ENCODE data around the gene MEAK7.

The MEAK7 gene

GRCh38 chr16:84478172-84478947 lies 26.1 kb downstream of the MEAK7 start:
- Mint-ChIP-seq H3K36me3 (peaks cover 5% of the 10 kb centered on the region), H3K27ac (no peak overlapping the region), H3K9me3 (no peaks in the 10 kb centered on the region), H3K4me1 (peaks cover 16% of the 10 kb centered on the region), H3K4me3 (no peak overlapping the region)
- ATAC-seq (peak; percentile 63), DNase-seq (ENCODE audit: low spot score in 2 of 2) (peak in 1 of 2 donors; percentile 40)

GRCh38 chr16:84477661-84478060 lies 26.8 kb downstream of the MEAK7 start:
- Mint-ChIP-seq H3K4me1 (peaks cover 16% of the 10 kb centered on the region), H3K4me3 (no peak overlapping the region), H3K36me3 (peaks cover 5% of the 10 kb centered on the region), H3K9me3 (no peaks in the 10 kb centered on the region), H3K27ac (no peak overlapping the region)
- DNase-seq (ENCODE audit: low spot score in 2 of 2) (peak in 1 of 2 donors; percentile 13), ATAC-seq (no peak)

- DNase-seq (ENCODE audit: low spot score in 2 of 2) (peak in 1 of 2 donors; percentile 2), ATAC-seq (no peak)
- Mint-ChIP-seq H3K27ac (no peak overlapping the region), H3K4me1 (peaks cover 16% of the 10 kb centered on the region), H3K4me3 (no peak overlapping the region), H3K9me3 (peaks cover 3% of the 10 kb centered on the region), H3K36me3 (peaks cover 5% of the 10 kb centered on the region)
Observed at GRCh38 chr16:84476401-84476800, 28.1 kb downstream of the MEAK7 start.

GRCh38 chr16:84475643-84476240 lies 28.7 kb downstream of the MEAK7 start:
- ATAC-seq: no peak
- Mint-ChIP-seq H3K4me1 (peaks cover 16% of the 10 kb centered on the region), H3K4me3 (no peak overlapping the region), H3K27ac (no peak overlapping the region), H3K36me3 (peaks cover 5% of the 10 kb centered on the region), H3K9me3 (peaks cover 3% of the 10 kb centered on the region)
- DNase-seq (ENCODE audit: low spot score in 2 of 2): peak in 1 of 2 donors; percentile 30

GRCh38 chr16:84471966-84472365 lies 32.5 kb downstream of the MEAK7 start:
- Mint-ChIP-seq H3K4me1 (peaks cover 7% of the 10 kb centered on the region), H3K27ac (no peak overlapping the region), H3K9me3 (peaks cover 8% of the 10 kb centered on the region), H3K4me3 (no peak overlapping the region), H3K36me3 (peaks cover 5% of the 10 kb centered on the region)
- ATAC-seq (no peak), DNase-seq (ENCODE audit: low spot score in 2 of 2) (no peak)

GRCh38 chr16:84471316-84471715 lies 33.1 kb downstream of the MEAK7 start:
- H3K9me3 Mint-ChIP-seq: peaks cover 8% of the 10 kb centered on the region
- no peak for DNase-seq (ENCODE audit: low spot score in 2 of 2)
- no peak overlapping the region for H3K27ac Mint-ChIP-seq
- H3K4me3 Mint-ChIP-seq: no peak overlapping the region
- peaks cover under 1% of the 10 kb centered on the region for H3K36me3 Mint-ChIP-seq
- ATAC-seq: no peak
- H3K4me1 Mint-ChIP-seq: peaks cover 7% of the 10 kb centered on the region

GRCh38 chr16:84467709-84468108 lies 36.8 kb downstream of the MEAK7 start:
- peaks cover 8% of the 10 kb centered on the region for H3K9me3 Mint-ChIP-seq
- ATAC-seq: no peak
- H3K27ac Mint-ChIP-seq: no peak overlapping the region
- no peaks in the 10 kb centered on the region for H3K36me3 Mint-ChIP-seq
- H3K4me1 Mint-ChIP-seq: no peaks in the 10 kb centered on the region
- no peak for DNase-seq (ENCODE audit: low spot score in 2 of 2)
- H3K4me3 Mint-ChIP-seq: no peak overlapping the region

- peaks cover 8% of the 10 kb centered on the region for H3K9me3 Mint-ChIP-seq
- no peak overlapping the region for H3K4me3 Mint-ChIP-seq
- peaks cover 1% of the 10 kb centered on the region for H3K4me1 Mint-ChIP-seq
- H3K27ac Mint-ChIP-seq: no peak overlapping the region
- peak; percentile 92 for ATAC-seq
- no peaks in the 10 kb centered on the region for H3K36me3 Mint-ChIP-seq
- DNase-seq (ENCODE audit: low spot score in 2 of 2): no peak
Observed at GRCh38 chr16:84467256-84467655, 37.2 kb downstream of the MEAK7 start.

GRCh38 chr16:84466692-84467091 lies 37.8 kb downstream of the MEAK7 start:
- Mint-ChIP-seq H3K36me3 (no peaks in the 10 kb centered on the region), H3K4me3 (no peak overlapping the region), H3K9me3 (peaks cover 7% of the 10 kb centered on the region), H3K27ac (no peak overlapping the region), H3K4me1 (peaks cover 7% of the 10 kb centered on the region)
- DNase-seq (ENCODE audit: low spot score in 2 of 2) (no peak), ATAC-seq (no peak)

GRCh38 chr16:84465154-84465553 lies 39.3 kb downstream of the MEAK7 start:
- H3K36me3 Mint-ChIP-seq: peaks cover 5% of the 10 kb centered on the region
- no peak overlapping the region for H3K4me3 Mint-ChIP-seq
- peaks cover 6% of the 10 kb centered on the region for H3K9me3 Mint-ChIP-seq
- no peak overlapping the region for H3K27ac Mint-ChIP-seq
- H3K4me1 Mint-ChIP-seq: peaks cover 7% of the 10 kb centered on the region
- ATAC-seq (no peak), DNase-seq (ENCODE audit: low spot score in 2 of 2) (no peak)

GRCh38 chr16:84464116-84464515 lies 40.3 kb downstream of the MEAK7 start:
- Mint-ChIP-seq H3K4me1 (peaks cover 7% of the 10 kb centered on the region), H3K27ac (no peak overlapping the region), H3K36me3 (peaks cover 5% of the 10 kb centered on the region), H3K4me3 (no peak overlapping the region), H3K9me3 (peaks cover 6% of the 10 kb centered on the region)
- ATAC-seq: no peak
- DNase-seq (ENCODE audit: low spot score in 2 of 2): no peak

GRCh38 chr16:84463221-84463620 lies 41.2 kb downstream of the MEAK7 start:
- Mint-ChIP-seq H3K9me3 (peaks cover 6% of the 10 kb centered on the region), H3K4me3 (no peak overlapping the region), H3K36me3 (peaks cover 5% of the 10 kb centered on the region), H3K27ac (no peak overlapping the region), H3K4me1 (peaks cover 7% of the 10 kb centered on the region)
- no peak for ATAC-seq
- no peak for DNase-seq (ENCODE audit: low spot score in 2 of 2)

GRCh38 chr16:84462296-84463210 lies 41.9 kb downstream of the MEAK7 start:
- ATAC-seq: no peak

GRCh38 chr16:84461413-84462295 lies 42.8 kb downstream of the MEAK7 start:
- H3K9me3 Mint-ChIP-seq: no peaks in the 10 kb centered on the region
- H3K27ac Mint-ChIP-seq: no peak overlapping the region
- ATAC-seq (no peak), DNase-seq (ENCODE audit: low spot score in 2 of 2) (no peak)
- H3K4me3 Mint-ChIP-seq: no peak overlapping the region
- peaks cover 5% of the 10 kb centered on the region for H3K36me3 Mint-ChIP-seq
- H3K4me1 Mint-ChIP-seq: peaks cover 7% of the 10 kb centered on the region

More at GRCh38 chr16:84462296-84463210, 41.9 kb downstream of the MEAK7 start:
- Mint-ChIP-seq H3K4me1 (peaks cover 7% of the 10 kb centered on the region), H3K9me3 (peaks cover 5% of the 10 kb centered on the region), H3K4me3 (no peak overlapping the region), H3K36me3 (peaks cover 5% of the 10 kb centered on the region), H3K27ac (no peak overlapping the region)
- no peak for DNase-seq (ENCODE audit: low spot score in 2 of 2)
